ENCODE measurements around the gene BCAS3. TPM values are rescaled to one million over a fixed set of nuclear protein-coding genes. Genes with fewer than 3 reads are reported as not detected.

Gene BCAS3
- total and polyA plus RNA-seq, 10 donors: 3.7 to 56.0 (median 42.3) TPM

DNA sequence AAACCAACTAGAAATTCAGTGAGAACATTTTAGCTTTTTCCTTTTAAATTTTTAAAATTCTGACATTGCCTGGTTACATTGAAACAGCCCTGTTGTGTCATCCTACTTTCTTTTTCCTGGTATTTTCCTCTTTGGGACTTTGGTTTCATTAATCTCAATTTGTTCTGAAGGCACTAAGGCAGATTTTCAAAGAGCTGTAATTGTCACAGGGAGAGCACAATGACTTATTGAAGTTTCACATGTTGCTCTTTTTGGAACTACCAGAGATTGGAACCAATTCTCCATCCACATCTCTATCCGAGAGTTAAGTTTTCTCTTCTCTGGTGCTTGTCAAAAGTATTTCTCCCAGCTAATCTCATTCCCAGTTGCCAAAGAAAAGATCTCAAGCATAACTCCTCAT lies 577.3 kb downstream of the BCAS3 start:
- Histone ChIP-seq H3K27ac (peak overlapping the region in 6 of 8 donors; percentile 6 to 86 (median 79)), H3K27me3 (replicated peaks in 1 of 7) (peaks cover 0 to 6% (median 0%) of the 10 kb centered on the region in 7 donors), H3K4me1 (peaks cover 6 to 53% (median 25%) of the 10 kb centered on the region in 6 donors), H3K36me3 (no peaks in the 10 kb centered on the region), H3K4me3 (no peak overlapping the region), H3K9me3 (no peaks in the 10 kb centered on the region)
- intact Hi-C loops (cut with DNase I; ENCODE audit: low total_unique reads): no loop called here
- 70 to 92% (median 80%) methylated on average over 1 of the region's 1 CpG for WGBS, 5 donors
- DNase-seq: no peak
- no peak for TF ChIP-seq POLR2A (IDR thresholded peaks at IDR 0.05)
- TF ChIP-seq, protein P1, sequence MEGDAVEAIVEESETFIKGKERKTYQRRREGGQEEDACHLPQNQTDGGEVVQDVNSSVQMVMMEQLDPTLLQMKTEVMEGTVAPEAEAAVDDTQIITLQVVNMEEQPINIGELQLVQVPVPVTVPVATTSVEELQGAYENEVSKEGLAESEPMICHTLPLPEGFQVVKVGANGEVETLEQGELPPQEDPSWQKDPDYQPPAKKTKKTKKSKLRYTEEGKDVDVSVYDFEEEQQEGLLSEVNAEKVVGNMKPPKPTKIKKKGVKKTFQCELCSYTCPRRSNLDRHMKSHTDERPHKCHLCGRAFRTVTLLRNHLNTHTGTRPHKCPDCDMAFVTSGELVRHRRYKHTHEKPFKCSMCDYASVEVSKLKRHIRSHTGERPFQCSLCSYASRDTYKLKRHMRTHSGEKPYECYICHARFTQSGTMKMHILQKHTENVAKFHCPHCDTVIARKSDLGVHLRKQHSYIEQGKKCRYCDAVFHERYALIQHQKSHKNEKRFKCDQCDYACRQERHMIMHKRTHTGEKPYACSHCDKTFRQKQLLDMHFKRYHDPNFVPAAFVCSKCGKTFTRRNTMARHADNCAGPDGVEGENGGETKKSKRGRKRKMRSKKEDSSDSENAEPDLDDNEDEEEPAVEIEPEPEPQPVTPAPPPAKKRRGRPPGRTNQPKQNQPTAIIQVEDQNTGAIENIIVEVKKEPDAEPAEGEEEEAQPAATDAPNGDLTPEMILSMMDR (IDR thresholded peaks at IDR 0.05 in 8 of 11, conservative IDR thresholded peaks at IDR 0.05 in 3 of 11): no peak
- no peak for TF ChIP-seq POLR2AphosphoS5 (IDR thresholded peaks at IDR 0.05)

DNA sequence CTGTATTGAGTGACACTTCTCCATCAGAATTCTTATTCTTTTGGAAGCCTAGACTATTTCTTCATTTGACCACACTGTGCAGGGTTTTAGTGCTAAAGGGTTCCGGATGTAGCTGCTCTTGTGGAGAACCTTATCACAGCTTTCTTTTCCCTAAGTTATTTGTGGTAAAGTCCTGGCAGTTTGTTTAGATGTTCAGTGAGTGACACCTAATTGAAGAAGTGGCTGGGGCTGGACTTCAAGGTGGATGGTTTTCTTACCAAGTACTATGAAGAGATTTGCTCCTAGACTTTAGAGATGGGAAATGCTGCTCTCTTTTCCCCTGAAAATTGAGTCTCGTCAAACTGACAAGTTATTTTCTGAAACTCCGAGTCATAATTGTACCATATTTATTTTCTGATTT lies 578.0 kb downstream of the BCAS3 start:
- no peaks in the 10 kb centered on the region for H3K36me3 ChIP-seq
- H3K4me1 ChIP-seq: peaks cover 6 to 45% (median 22%) of the 10 kb centered on the region in 6 donors
- H3K4me3 ChIP-seq: no peak overlapping the region
- peaks cover 0 to 6% (median 0%) of the 10 kb centered on the region in 7 donors for H3K27me3 ChIP-seq (replicated peaks in 1 of 7)
- TF ChIP-seq POLR2A (IDR thresholded peaks at IDR 0.05) (no peak), POLR2AphosphoS5 (IDR thresholded peaks at IDR 0.05) (no peak)
- TF ChIP-seq, protein P1 (IDR thresholded peaks at IDR 0.05 in 8 of 11, conservative IDR thresholded peaks at IDR 0.05 in 3 of 11): no peak
- H3K9me3 ChIP-seq: no peaks in the 10 kb centered on the region
- intact Hi-C loops (cut with DNase I; ENCODE audit: low total_unique reads): no loop called here
- DNase-seq: no peak
- H3K27ac ChIP-seq: peak overlapping the region in 5 of 8 donors; percentile 52 to 86 (median 83)
- WGBS, 5 donors: 80 to 88% (median 83%) methylated on average over 3 of the region's 3 CpGs

DNA sequence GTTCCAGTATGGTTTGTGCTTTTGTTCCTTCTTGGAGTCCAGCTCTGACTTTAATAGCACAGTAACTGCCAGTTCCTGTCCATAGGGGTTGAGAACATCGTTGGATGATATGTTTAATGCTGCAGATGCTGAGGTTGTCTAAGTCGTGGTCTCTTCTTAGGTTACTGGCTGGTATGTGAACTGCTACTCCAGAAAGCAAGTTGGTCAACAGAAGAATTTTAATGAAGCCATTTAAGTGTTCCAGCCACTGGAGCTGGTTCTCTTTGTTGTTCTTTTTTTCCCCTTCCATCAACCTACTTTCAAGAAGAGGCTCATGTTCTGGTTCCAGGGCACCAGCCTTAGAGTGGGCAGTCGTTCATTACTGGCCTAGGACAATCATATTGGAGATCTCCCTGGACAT lies 581.7 kb downstream of the BCAS3 start:
- DNase-seq: no peak
- H3K27ac ChIP-seq: peak overlapping the region in 2 of 8 donors; percentile 1 to 28
- H3K4me3 ChIP-seq: no peak overlapping the region
- H3K9me3 ChIP-seq: no peaks in the 10 kb centered on the region
- WGBS, 5 donors: 53 to 72% (median 55%) methylated on average over 3 of the region's 3 CpGs
- intact Hi-C loops (cut with DNase I; ENCODE audit: low total_unique reads): no loop called here
- peaks cover 0 to 8% (median 0%) of the 10 kb centered on the region in 6 donors for H3K4me1 ChIP-seq
- no peak for TF ChIP-seq POLR2A (IDR thresholded peaks at IDR 0.05)
- TF ChIP-seq, protein P1 (IDR thresholded peaks at IDR 0.05 in 8 of 11, conservative IDR thresholded peaks at IDR 0.05 in 3 of 11): no peak
- no peak for TF ChIP-seq POLR2AphosphoS5 (IDR thresholded peaks at IDR 0.05)
- no peaks in the 10 kb centered on the region for H3K36me3 ChIP-seq
- H3K27me3 ChIP-seq (replicated peaks in 1 of 7): peaks cover 0 to 6% (median 0%) of the 10 kb centered on the region in 7 donors

DNA sequence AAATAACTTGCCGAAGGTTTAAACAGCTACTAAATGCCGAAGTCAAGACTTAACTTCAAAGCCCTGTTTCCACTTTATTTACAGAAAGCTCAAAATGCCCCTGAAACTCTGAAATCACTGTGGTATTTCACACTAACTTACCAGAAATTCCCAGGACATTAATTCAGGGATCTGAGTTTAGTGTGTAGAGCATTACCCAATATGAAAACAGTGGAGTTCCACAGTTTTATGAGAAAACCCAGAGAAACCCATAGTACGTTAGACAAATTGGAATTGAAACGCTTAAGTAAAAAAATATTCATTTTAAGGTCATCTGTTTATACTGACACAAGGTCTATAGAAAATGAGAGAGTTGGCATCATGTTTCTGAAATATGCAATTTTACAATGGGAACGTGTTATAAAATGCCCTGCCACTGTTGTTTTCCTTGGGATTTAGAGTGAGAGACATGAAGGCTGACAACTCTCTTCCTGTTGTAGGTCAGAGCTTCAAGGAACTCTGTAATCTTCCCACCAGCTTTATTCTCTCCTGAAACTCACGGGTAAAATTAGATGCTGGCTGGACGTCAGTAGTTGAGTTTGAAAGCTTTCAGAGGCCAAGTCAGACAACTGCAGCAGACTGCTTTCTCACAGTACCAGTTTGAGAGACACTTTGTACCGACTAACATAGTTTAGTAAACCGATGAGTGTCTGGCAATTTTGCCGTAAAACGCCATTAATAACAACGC lies 582.6 kb downstream of the BCAS3 start:
- Histone ChIP-seq H3K27me3 (replicated peaks in 1 of 7) (peaks cover 0 to 2% (median 0%) of the 10 kb centered on the region in 7 donors), H3K9me3 (no peaks in the 10 kb centered on the region), H3K27ac (peak overlapping the region in 5 of 8 donors; percentile 0 to 40 (median 28)), H3K4me3 (no peak overlapping the region), H3K36me3 (no peaks in the 10 kb centered on the region), H3K4me1 (peaks cover 0 to 2% (median 0%) of the 10 kb centered on the region in 6 donors)
- TF ChIP-seq POLR2A (IDR thresholded peaks at IDR 0.05) (no peak), POLR2AphosphoS5 (IDR thresholded peaks at IDR 0.05) (no peak)
- TF ChIP-seq, protein P1 (IDR thresholded peaks at IDR 0.05 in 8 of 11, conservative IDR thresholded peaks at IDR 0.05 in 3 of 11): no peak
- intact Hi-C loops (cut with DNase I; ENCODE audit: low total_unique reads): no loop called here
- no peak for DNase-seq
- WGBS, 5 donors: 80 to 90% (median 83%) methylated on average over 12 of the region's 12 CpGs

Data from spleen (tissue), 11 donors.